ENCODE data around the gene CACNA1H. TPM values are rescaled to one million over a fixed set of nuclear protein-coding genes. Genes with fewer than 3 reads are reported as not detected.
"Not testable (repeated sequence)": the region's sequence is repeated elsewhere in the genome, so short reads cannot be mapped to it uniquely, and the experiment has no call there.

CACNA1H gene
- total RNA-seq, 1 experiment from 2014 or later, result not detected

GRCh38 chr16:1221628-1222552, 69.0 kb downstream of the CACNA1H start:
- DNase-seq (ENCODE audit: low read depth), result no peak

DNA sequence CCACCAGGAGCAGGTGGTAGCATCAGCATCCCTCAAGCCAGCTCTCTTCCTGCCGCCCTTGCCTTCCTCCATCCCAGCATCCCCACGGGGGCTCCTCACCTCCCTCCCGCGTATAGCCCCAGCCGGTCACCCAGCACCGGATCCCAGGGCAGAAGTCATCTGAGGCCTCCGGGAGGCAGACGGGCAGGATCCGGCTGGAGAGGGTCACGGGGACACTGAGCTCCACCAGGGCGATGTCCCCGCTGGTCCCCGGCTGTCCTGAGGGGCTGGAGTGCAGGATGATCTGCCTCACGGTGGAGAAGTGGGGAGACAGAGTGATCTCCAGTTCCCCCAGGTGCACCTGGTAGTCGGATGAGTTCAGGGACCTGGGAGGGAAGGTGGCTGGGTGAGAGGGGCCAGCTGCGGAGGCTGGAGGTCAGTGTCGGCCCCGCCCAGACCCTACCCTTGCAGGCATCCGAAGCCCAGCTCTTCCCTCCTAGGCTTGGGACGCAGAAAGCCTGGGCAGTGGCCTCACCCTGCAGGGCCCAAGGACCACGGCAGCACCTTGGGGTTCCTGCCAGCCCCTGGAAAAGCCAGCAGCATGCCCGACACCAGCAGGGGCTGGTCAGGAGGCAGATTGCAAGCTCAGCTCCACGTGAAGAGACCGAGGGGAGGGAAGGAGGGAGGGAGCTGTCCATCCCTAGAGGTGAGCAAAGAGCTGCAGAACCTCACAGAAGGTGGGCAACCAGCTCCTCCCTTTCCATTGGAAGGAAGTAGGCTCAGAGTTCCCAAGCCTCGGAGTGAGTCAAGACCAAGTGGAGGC, 69.8 kb downstream of the CACNA1H start:
- DNase-seq (ENCODE audit: low read depth), result no peak

DNA sequence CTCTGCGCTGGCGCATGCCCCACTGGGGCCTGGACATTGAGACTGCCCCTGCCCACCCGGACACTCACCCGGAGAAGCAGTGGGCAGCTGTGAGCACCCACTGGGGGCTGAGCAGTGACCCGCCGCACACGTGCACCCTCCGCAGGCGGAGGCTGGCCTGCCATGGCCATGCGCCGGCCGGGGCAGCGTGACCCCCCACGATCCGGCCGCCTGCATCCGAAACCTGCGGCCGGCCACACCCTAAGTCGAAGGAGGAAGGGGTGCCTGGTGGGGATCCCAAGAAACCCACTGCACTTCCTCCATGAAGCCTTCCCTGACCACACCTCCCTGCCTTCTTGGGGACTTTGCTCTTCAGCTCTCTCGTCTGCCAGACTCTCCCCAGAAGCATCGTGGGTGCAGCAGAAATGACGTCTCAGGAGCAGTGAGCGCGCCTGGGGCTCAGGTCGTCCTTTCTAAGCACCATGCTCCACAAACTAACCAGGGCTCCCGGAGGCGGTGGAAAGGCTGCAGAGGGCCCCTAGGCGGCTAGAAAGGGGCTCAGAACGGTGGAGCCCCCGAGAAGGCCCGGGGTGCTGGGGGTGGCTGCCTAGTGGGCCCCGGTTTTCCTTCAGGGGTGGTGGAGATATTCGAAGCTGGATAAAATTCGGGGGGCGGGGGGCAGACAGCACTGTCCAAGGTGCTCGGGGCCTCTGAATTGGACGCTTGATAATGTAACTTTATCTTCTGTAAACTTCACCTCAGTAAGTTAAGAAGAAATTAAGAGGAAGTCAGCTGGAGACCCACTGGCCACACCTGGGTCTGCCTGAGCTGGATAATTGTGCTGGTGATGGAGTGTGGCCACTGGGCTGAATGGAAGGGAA, 70.7 kb downstream of the CACNA1H start:
- no peak for DNase-seq (ENCODE audit: low read depth)

GRCh38 chr16:1224558-1224957, 71.7 kb downstream of the CACNA1H start:
- no peak for DNase-seq (ENCODE audit: low read depth)

- no peak for DNase-seq (ENCODE audit: low read depth)
These were observed 72.1 kb downstream of the CACNA1H start, which contains the start of gene TPSG1 for GRCh38 chr16:1225051-1225451. TSS of gene TPSG1 (minus strand) at chr16:1225268. CDS start at chr16:1225252, 16 bp downstream.

- DNase-seq (ENCODE audit: low read depth), result not testable (repeated sequence)
These were observed 72.9 kb downstream of the CACNA1H start for GRCh38 chr16:1225728-1226311.

DNA sequence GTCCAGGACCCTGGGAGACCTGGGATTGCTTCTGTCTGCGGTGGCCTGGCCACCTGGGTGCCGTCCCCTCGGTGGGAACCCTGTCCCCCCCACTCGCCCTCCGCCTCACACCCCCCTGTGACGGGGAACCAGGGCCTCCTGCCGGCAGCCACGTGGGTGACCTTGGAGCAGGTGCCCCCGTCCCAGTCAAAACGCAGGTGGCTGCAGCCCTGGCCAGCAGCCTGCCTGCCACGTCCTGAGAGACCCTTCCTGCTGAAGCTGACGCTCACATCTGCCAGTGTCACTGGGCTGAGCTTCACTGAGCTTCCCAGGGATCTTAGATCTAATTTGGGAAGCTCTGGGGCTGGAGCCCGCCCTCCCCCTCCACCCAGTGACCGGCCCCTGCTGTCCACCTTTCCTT, 73.8 kb downstream of the CACNA1H start:
- DNase-seq (ENCODE audit: low read depth), result not testable (repeated sequence)

DNA sequence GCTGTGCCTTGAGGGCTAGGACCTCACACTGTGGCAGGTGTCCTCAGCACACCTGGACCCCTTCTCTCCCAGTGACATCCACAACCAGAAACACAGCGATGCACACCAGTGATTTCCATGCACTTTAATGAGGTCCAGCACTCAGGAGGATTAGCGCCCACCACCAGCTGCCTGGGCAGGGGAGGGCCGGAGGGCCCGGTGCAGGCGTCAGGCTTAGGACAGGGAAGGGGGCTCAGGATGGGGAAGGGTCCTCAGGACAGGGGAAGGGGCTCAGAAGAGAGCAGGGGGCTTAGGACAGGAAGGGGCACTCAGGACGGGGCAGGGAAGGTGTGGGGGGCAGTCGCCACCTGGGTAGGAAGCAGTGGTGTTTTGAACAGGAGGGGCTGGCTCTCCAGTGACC, 75.3 kb downstream of the CACNA1H start:
- DNase-seq (ENCODE audit: low read depth), result not testable (repeated sequence)

DNA sequence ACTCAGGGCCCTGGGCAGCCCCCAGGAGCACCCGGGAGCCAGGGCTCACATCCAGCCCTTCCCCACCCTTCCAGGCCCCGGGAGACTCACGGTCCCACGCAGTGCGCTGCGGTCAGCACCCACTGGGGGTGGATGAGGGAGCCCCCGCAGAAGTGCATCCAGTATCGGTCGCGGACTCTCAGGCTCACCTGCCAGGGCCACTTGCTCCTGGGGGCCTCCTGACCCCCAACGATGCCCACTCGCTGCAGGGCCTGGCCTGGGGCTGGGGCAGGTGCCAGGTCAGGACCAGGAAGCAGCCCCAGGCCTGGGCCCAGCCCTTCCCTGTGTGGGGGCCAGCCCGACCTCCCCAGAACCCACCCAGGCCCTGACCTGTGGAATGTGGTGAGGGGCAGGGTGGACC, 76.6 kb downstream of the CACNA1H start:
- not testable (repeated sequence) for DNase-seq (ENCODE audit: low read depth)

GRCh38 chr16:1230084-1230470, 77.2 kb downstream of the CACNA1H start, which contains the start of gene TPSB2:
TSS of gene TPSB2 (minus strand) at chr16:1230184. CDS start at chr16:1229951, 233 bp downstream.
- DNase-seq (ENCODE audit: low read depth), result not testable (repeated sequence)

DNA sequence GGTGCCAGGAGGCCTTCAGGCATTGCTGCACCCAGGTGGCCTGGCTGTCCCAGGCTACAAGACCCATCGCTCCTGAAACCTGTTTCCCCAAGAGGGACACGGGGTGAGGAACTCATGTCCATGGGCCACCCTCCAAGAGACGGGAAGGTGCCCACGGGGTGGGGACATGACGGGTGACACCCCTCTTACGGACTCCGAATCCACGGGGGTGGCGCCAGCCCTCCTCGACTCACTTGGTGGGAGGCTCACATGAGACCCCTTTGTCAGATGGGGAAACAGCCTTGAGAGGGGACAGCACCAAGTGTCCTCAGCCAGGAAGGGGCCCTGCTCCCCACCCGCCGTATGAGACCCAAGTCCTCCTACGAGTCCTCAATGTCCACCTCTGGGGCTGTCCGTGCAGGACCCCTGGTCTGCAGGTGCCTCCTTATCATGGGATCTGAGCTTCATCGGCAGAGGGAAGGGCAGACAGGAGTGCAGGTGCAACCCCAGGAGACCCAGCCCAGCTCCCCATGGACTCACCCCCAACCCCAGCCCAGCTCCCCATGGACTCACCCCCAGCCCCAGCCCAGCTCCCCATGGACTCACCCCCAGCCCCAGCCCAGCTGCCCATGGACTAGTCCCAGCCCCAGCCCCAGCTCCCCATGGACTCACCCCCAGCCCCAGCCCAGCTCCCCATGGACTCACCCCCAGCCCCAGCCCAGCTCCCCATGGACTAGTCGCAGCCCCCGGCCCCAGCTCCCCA, 77.7 kb downstream of the CACNA1H start:
- not testable (repeated sequence) for DNase-seq (ENCODE audit: low read depth)

DNA sequence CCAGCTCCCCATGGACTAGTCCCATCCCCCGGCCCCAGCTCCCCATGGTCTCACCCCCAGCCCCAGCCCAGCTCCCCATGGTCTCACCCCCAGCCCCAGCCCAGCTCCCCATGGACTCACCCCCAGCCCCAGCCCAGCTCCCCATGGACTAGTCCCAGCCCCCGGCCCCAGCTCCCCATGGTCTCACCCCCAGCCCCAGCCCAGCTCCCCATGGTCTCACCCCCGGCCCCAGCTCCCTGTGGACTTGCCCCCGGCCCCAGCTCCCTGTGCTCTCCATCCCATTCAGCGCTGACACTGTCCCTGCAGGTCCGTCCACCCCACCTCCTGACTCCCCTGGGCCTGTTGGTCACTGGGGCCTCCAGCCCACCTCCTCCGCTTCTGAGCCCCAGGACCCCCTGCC, 78.4 kb downstream of the CACNA1H start:
- DNase-seq (ENCODE audit: low read depth), result not testable (repeated sequence)

DNA sequence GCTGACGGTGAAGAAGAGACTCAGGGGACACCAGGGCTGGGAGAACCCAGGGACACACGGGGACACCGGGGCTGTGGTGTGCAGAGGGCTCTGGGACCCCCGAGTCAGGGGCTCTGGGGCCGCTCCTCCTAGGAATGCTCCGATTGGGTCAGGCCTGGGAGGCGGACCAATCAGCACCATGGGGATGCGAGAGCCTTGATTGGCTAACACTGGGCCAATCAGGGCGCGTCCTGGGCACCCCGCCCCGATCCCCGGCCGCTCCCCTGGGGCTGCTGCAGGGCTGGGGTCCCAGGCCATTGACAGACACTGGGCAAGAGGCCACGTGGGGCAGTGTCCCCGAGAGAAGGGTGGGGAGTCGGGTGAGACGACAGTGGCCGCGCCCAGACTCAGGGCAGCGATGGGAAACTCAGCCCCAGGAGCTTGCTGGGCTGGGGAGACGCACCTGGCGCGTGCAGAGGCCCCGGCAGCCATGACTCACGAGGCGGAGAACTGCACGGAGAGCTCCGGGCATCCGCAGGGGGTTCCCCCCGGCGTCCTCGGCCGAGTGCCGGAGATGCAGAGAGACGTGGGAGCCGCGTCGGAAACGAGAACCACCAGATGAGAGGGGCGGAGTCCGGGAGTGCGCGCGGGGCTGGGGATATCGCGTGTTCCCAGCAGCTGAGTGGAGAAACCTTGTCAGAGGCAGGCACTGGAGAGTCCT, 79.3 kb downstream of the CACNA1H start:
- not testable (repeated sequence) for DNase-seq (ENCODE audit: low read depth)

DNA sequence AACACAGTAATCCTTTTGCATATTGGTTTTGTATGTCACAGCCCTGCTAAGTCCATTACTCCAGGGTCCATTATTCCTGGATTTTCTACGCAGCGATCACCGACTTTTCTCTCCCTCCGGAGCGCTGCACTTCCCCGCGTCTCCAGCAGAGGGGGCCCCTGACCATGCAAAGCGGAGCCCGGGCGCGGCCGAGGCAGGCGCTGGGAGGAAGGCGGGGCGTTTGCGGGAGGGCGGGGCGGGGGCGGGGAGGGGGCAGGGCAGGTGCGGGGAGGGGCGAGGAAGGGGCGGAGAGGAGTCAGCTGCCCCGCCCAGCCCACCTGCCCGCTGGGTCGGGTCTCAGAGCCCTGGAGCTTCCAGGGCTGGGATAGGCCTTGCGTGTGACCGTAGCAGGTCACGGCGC, 83.8 kb downstream of the CACNA1H start:
- DNase-seq (ENCODE audit: low read depth), result not testable (repeated sequence)

- DNase-seq (ENCODE audit: low read depth), result no peak
These were observed 85.1 kb downstream of the CACNA1H start for GRCh38 chr16:1237990-1238389.

- not testable (repeated sequence) for DNase-seq (ENCODE audit: low read depth)
These were observed 86.0 kb downstream of the CACNA1H start for GRCh38 chr16:1238909-1239308.

DNA sequence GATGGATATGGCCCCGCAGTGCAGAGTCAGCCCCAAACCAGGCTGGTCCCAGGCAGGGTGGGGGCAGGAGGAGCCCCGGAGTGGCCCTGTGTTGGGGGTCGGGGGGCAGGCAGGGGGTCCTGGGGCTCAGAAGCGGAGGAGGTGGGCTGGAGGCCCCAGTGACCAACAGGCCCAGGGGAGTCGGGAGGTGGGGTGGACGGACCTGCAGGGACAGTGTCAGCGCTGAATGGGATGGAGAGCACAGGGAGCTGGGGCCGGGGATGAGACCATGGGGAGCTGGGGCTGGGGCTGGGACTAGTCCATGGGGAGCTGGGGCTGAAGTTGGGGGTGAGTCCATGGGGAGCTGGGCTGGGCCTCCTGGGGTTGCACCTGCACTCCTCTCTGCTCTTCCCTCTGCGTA, 86.7 kb downstream of the CACNA1H start:
- DNase-seq (ENCODE audit: low read depth), result not testable (repeated sequence)

DNA sequence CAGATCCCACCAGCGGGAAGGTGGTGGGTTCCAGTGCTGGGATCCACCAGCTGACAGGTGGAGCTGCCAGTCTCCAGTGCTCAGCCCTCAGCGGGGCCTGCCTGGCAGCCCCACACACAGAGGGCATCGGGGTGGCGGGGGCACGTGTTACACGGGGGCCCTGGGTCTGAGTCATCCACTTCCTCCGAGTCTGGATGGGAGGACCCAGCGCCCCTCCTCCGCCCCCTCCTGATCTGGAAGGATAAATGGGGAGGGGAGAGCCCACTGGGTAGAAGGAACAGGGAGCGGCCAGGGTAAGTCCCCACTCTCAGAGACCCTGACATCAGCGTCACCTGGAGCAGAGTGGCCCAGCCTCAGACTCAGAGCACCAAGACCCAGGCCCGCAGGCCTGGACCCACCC, 87.5 kb downstream of the CACNA1H start, which contains the start of gene TPSAB1:
Gene TPSAB1 (plus strand): TSS at position 270 of the 400 bp plus-strand sequence. CDS start 234 bp downstream, outside the sequence.
- DNase-seq (ENCODE audit: low read depth), result not testable (repeated sequence)

- not testable (repeated sequence) for DNase-seq (ENCODE audit: low read depth)
These were observed 88.2 kb downstream of the CACNA1H start for GRCh38 chr16:1241081-1241480.

Measured in HT1080 (cell line).